SK-N-SH (cell line): ENCODE measurements around the gene LSMEM2.

Experiments used
- CTCF ChIP-seq: fragments of 200-600 bp; sonication (generic); IDR thresholded peaks from 2 replicates; pipeline ENCODE4 v1.6.1; 2017; ENCODE audit warnings: antibody characterized with exemption, mild to moderate bottlenecking, moderate library complexity
- FOXJ3 ChIP-seq: sonication (generic); formaldehyde crosslinking; IDR thresholded peaks from 2 replicates; pipeline ENCODE4 v1.5.1; 2020; ENCODE audit warnings: mild to moderate bottlenecking, missing genetic modification reagents
- MEF2A ChIP-seq: IDR thresholded peaks from 2 replicates; pipeline ENCODE4 v1.4.0; 2012; ENCODE audit warnings: low read depth, borderline replicate concordance
- NRF1 ChIP-seq: IDR thresholded peaks from 2 replicates; pipeline ENCODE4 v1.6.1; 2012; ENCODE audit warnings: low read depth, mild to moderate bottlenecking, low read length
- RAD21 ChIP-seq: IDR thresholded peaks from 2 replicates; pipeline ENCODE4 v1.6.1; 2012; ENCODE audit warnings: mild to moderate bottlenecking, low read length
- RXRA ChIP-seq: IDR thresholded peaks from 2 replicates; pipeline ENCODE4 v1.4.0; 2012; ENCODE audit warnings: low read depth, mild to moderate bottlenecking, borderline replicate concordance
- TAF1 ChIP-seq: IDR thresholded peaks from 2 replicates; pipeline ENCODE4 v1.6.1; 2012; ENCODE audit warnings: low read depth, mild to moderate bottlenecking, low read length, moderate library complexity, borderline replicate concordance
- TCF12 ChIP-seq: IDR thresholded peaks from 2 replicates; pipeline ENCODE4 v1.4.0; 2012
- USF2 ChIP-seq: fragments of 150-350 bp; IDR thresholded peaks from 2 replicates; pipeline ENCODE4 v1.6.1; 2017; ENCODE audit warnings: antibody characterized with exemption, low read length, low read depth, borderline replicate concordance

- TF ChIP-seq CTCF (no peak), TAF1 (no peak), FOXJ3 (no peak), RAD21 (no peak), TCF12 (no peak), MEF2A (no peak), RXRA (no peak), USF2 (no peak), NRF1 (no peak)
These were observed 57.7 kb downstream of the LSMEM2 start for GRCh38 chr3:50336452-50337174.
